ENCODE data around the gene DIP2A. TPM values are rescaled to one million over a fixed set of nuclear protein-coding genes. Genes with fewer than 3 reads are reported as not detected.

DIP2A gene
- total RNA-seq, 1 donor from 2014 or later = 41.0 TPM

DNA sequence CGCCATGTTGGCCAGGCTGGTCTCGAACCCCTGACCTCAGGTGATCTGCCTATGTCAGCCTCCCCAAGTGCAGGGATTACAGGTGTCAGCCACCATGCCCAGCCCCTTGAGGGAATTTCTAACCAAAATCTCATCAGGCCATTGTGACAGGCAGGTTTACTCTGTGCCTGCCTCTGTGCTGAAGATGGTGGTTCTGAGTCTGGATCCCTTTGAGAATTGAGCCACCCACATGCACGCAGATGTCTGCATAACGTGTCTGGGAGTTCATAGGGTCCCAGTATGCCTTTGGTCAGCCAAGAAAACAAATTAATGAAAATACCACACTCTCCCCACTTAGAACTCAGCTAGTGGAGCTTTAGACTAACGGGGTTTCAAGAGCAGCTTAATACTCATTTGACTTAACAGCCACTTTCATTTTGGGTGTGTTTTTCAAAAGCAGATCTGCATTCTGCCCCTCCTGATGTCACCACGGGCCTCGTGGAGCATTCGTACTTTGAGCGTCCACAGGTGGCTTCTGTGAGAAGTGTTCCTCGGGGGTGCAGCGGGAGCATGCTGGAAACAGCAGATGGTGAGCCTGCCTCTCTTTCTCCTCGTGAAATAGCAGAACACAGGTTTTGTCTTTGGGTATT, 45.3 kb downstream of the DIP2A start:
- no peak for ATAC-seq
- Histone ChIP-seq H3K4me3 (no peak overlapping the region), H3K36me3 (peaks cover 67% of the 10 kb centered on the region), H3K9me3 (no peaks in the 10 kb centered on the region), H3K4me1 (peaks cover 10% of the 10 kb centered on the region), H3K27me3 (ENCODE audit: low read depth) (no peaks in the 10 kb centered on the region), H3K27ac (no peak overlapping the region)
- DNase-seq = no peak
- TF ChIP-seq, protein P1, sequence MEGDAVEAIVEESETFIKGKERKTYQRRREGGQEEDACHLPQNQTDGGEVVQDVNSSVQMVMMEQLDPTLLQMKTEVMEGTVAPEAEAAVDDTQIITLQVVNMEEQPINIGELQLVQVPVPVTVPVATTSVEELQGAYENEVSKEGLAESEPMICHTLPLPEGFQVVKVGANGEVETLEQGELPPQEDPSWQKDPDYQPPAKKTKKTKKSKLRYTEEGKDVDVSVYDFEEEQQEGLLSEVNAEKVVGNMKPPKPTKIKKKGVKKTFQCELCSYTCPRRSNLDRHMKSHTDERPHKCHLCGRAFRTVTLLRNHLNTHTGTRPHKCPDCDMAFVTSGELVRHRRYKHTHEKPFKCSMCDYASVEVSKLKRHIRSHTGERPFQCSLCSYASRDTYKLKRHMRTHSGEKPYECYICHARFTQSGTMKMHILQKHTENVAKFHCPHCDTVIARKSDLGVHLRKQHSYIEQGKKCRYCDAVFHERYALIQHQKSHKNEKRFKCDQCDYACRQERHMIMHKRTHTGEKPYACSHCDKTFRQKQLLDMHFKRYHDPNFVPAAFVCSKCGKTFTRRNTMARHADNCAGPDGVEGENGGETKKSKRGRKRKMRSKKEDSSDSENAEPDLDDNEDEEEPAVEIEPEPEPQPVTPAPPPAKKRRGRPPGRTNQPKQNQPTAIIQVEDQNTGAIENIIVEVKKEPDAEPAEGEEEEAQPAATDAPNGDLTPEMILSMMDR (IDR thresholded peaks at IDR 0.05) = no peak
- intact Hi-C loops (cut with DNase I) = no loop called here

DNA sequence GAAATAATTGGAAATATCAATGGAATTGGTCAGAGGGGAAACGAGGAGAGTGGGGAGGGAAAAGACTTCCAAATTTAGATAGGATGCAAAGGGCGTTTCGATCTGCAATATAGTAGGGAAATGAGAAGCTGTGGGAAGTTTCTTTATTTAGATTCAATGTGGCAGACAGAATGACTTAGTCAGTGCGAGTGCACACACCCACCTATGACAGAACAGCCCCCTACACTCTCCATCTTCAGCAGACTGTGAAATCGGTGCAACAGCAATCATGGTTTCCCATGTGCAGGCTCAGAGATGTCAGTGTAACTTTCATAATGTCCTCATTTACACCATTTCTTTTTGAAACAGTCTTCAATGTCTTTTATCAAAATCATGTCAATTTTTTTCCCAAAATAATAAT, 46.0 kb downstream of the DIP2A start:
- ATAC-seq (no peak), DNase-seq (no peak)
- TF ChIP-seq, protein P1 (IDR thresholded peaks at IDR 0.05) = no peak
- Histone ChIP-seq H3K9me3 (no peaks in the 10 kb centered on the region), H3K4me3 (no peak overlapping the region), H3K27ac (no peak overlapping the region), H3K4me1 (peaks cover 10% of the 10 kb centered on the region), H3K36me3 (peaks cover 67% of the 10 kb centered on the region), H3K27me3 (ENCODE audit: low read depth) (no peaks in the 10 kb centered on the region)
- intact Hi-C loops (cut with DNase I) = no loop called here

DNA sequence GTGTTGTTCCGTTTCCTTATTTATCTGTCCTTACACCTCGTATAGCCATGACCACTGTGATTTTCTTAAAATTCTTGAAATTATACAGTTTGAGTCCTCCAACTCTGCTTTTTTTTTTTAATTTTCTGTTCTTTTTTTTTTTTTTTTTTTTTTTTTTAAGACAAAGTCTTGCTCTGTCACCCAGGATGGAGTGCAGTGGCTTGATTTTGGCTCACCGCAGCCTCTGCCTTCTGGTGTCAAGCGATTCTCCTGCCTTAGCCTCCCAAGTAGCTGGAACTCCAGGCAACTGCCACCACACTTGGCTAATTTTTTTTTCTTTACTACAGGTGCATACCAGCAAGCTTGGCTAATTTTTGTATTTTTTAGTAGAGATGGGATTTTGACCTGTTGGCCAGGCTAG, 48.9 kb downstream of the DIP2A start:
- Histone ChIP-seq H3K27ac (no peak overlapping the region), H3K4me1 (no peaks in the 10 kb centered on the region), H3K4me3 (no peak overlapping the region), H3K9me3 (no peaks in the 10 kb centered on the region), H3K27me3 (ENCODE audit: low read depth) (no peaks in the 10 kb centered on the region), H3K36me3 (peaks cover 75% of the 10 kb centered on the region)
- TF ChIP-seq, protein P1 (IDR thresholded peaks at IDR 0.05) = no peak
- DNase-seq = no peak
- no peak for ATAC-seq
- intact Hi-C loops (cut with DNase I) = no loop called here

DNA sequence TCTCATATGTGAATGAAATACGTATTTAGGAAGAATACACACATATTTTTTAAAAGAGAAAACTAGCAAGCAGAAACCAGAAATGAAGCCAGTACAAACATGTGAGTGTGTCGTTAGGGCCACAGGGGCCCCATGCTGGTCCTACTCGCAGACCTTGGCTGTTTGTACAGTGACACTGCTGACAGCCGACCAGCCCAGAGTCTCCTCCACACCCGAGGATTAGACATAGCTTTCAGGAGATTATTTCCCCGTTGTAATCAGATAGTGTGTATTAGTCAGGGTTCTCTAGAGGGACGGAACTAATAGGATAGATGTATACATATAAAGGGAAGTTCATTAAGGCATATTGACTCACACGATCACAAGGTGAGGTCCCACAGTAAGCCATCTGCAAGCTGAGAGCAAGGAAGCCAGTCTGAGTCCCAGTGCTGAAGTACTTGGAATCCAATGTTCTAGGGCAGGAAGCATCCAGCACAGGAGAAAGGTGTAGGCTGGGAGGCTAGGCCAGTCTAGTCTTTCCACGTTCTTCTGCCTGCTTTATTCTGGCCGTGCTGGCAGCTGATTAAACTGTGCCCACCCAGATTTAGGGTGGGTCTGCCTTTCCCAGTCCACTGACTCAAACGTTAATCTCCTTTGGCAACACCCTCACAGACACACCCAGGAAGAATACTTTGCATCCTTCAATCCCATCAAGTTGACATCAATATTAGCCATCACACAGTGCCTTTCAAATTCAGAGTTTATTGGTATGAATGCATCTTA, 51.2 kb downstream of the DIP2A start:
- peak; percentile 75 to 96 for ATAC-seq
- H3K27me3 ChIP-seq (ENCODE audit: low read depth) = no peaks in the 10 kb centered on the region
- TF ChIP-seq, protein P1 (IDR thresholded peaks at IDR 0.05) = no peak
- H3K27ac ChIP-seq = no peak overlapping the region
- H3K4me1 ChIP-seq = peaks cover 3% of the 10 kb centered on the region
- H3K9me3 ChIP-seq = no peaks in the 10 kb centered on the region
- H3K36me3 ChIP-seq = peaks cover 70% of the 10 kb centered on the region
- intact Hi-C loops (cut with DNase I) = no loop called here
- H3K4me3 ChIP-seq = no peak overlapping the region
- DNase-seq = no peak

DNA sequence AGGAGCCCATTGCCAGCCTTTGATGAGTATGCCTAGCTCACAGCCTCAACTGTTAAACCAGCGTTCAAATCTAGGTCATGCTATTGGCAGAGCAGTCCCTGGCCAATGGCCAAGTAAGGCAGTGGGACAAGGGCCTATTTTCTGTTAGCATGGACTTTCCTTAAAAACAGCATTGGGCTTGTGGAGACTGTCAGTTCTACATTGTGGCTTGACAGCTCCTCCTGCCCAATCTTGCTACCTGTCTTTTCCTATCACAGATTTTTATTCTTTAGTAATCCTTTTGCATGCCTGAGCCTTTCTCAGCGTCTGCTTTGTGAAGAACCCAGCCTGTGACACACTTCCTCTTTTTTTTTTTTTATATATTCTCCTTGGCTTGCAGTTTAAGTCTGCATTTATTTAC, 56.4 kb downstream of the DIP2A start:
- no peak overlapping the region for H3K27ac ChIP-seq
- H3K9me3 ChIP-seq = no peaks in the 10 kb centered on the region
- DNase-seq (no peak), ATAC-seq (peak; percentile 48 to 56)
- peaks cover 13% of the 10 kb centered on the region for H3K4me1 ChIP-seq
- intact Hi-C loops (cut with DNase I) = no loop called here
- TF ChIP-seq, protein P1 (IDR thresholded peaks at IDR 0.05) = no peak
- no peak overlapping the region for H3K4me3 ChIP-seq
- H3K27me3 ChIP-seq (ENCODE audit: low read depth) = no peaks in the 10 kb centered on the region
- H3K36me3 ChIP-seq = peaks cover 35% of the 10 kb centered on the region
